ENCODE results near the gene RBM6.
"Not testable (repeated sequence)": the region's sequence is repeated elsewhere in the genome, so short reads cannot be mapped to it uniquely, and the experiment has no call there.

Gene RBM6

GRCh38 chr3:49928481-49929017 is 11.4 kb upstream of the RBM6 start:
- TF ChIP-seq POLR2A (IDR thresholded peaks at IDR 0.05; ENCODE audit: low read length) (no peak), GATA1 (IDR thresholded peaks at IDR 0.05; ENCODE audit: low read depth, low read length) (no peak)
- no peak for DNase-seq

- TF ChIP-seq GATA1 (IDR thresholded peaks at IDR 0.05; ENCODE audit: low read depth, low read length) (no peak), POLR2A (IDR thresholded peaks at IDR 0.05; ENCODE audit: low read length) (peak; percentile 63)
- DNase-seq, result peak; percentile 91 to 95
Measured at GRCh38 chr3:49929291-49930167, 10.4 kb upstream of the RBM6 start, which contains the start of gene MON1A. Gene MON1A (minus strand): TSS chr3:49929811. CDS start chr3:49913346, 16,465 bp downstream.

GRCh38 chr3:49930168-49930690 is 9.7 kb upstream of the RBM6 start:
- TF ChIP-seq POLR2A (IDR thresholded peaks at IDR 0.05; ENCODE audit: low read length), result no peak
- no peak for TF ChIP-seq GATA1 (IDR thresholded peaks at IDR 0.05; ENCODE audit: low read depth, low read length)
- DNase-seq, result no peak

- DNase-seq, result no peak
- no peak for TF ChIP-seq POLR2A (IDR thresholded peaks at IDR 0.05; ENCODE audit: low read length)
Measured at GRCh38 chr3:49930922-49931321, 9.0 kb upstream of the RBM6 start.

GRCh38 chr3:49932281-49932680 is 7.7 kb upstream of the RBM6 start:
- DNase-seq, result not testable (repeated sequence)

GRCh38 chr3:49937090-49937489 is 2.9 kb upstream of the RBM6 start:
- peak in 1 of 2 experiments; percentile 22 for DNase-seq
- TF ChIP-seq POLR2A (IDR thresholded peaks at IDR 0.05; ENCODE audit: low read length), result no peak
- no peak for TF ChIP-seq GATA1 (IDR thresholded peaks at IDR 0.05; ENCODE audit: low read depth, low read length)

GRCh38 chr3:49940667-49941249 is 808 bp downstream of the RBM6 start:
- DNase-seq, result peak in 1 of 2 experiments; percentile 44
- TF ChIP-seq POLR2A (IDR thresholded peaks at IDR 0.05; ENCODE audit: low read length) (no peak), GATA1 (IDR thresholded peaks at IDR 0.05; ENCODE audit: low read depth, low read length) (no peak)

- TF ChIP-seq POLR2A (IDR thresholded peaks at IDR 0.05; ENCODE audit: low read length), result no peak
- TF ChIP-seq GATA1 (IDR thresholded peaks at IDR 0.05; ENCODE audit: low read depth, low read length), result no peak
- DNase-seq, result no peak
Measured at GRCh38 chr3:49942651-49943050, 2.7 kb downstream of the RBM6 start.

GRCh38 chr3:49952924-49953323 is 13.0 kb downstream of the RBM6 start:
- DNase-seq, result no peak
- TF ChIP-seq POLR2A (IDR thresholded peaks at IDR 0.05; ENCODE audit: low read length), result no peak
- no peak for TF ChIP-seq GATA1 (IDR thresholded peaks at IDR 0.05; ENCODE audit: low read depth, low read length)

- DNase-seq, result no peak
- TF ChIP-seq GATA1 (IDR thresholded peaks at IDR 0.05; ENCODE audit: low read depth, low read length), result no peak
- TF ChIP-seq POLR2A (IDR thresholded peaks at IDR 0.05; ENCODE audit: low read length), result no peak
Measured at GRCh38 chr3:49955636-49956035, 15.7 kb downstream of the RBM6 start.

GRCh38 chr3:49966233-49966942 is 26.4 kb downstream of the RBM6 start:
- no peak for DNase-seq
- TF ChIP-seq POLR2A (IDR thresholded peaks at IDR 0.05; ENCODE audit: low read length), result no peak
- TF ChIP-seq GATA1 (IDR thresholded peaks at IDR 0.05; ENCODE audit: low read depth, low read length), result no peak

- DNase-seq, result no peak
- no peak for TF ChIP-seq GATA1 (IDR thresholded peaks at IDR 0.05; ENCODE audit: low read depth, low read length)
- TF ChIP-seq POLR2A (IDR thresholded peaks at IDR 0.05; ENCODE audit: low read length), result no peak
Measured at GRCh38 chr3:49967291-49967690, 27.3 kb downstream of the RBM6 start.

- DNase-seq, result no peak
- TF ChIP-seq POLR2A (IDR thresholded peaks at IDR 0.05; ENCODE audit: low read length), result no peak
- no peak for TF ChIP-seq GATA1 (IDR thresholded peaks at IDR 0.05; ENCODE audit: low read depth, low read length)
Measured at GRCh38 chr3:49968346-49968745, 28.4 kb downstream of the RBM6 start.

GRCh38 chr3:49972656-49973055 is 32.7 kb downstream of the RBM6 start:
- no peak for DNase-seq
- TF ChIP-seq POLR2A (IDR thresholded peaks at IDR 0.05; ENCODE audit: low read length) (no peak), GATA1 (IDR thresholded peaks at IDR 0.05; ENCODE audit: low read depth, low read length) (no peak)
